Measurements from ENCODE around the gene RCAN2. TPM values are rescaled to one million over a fixed set of nuclear protein-coding genes. Genes with fewer than 3 reads are reported as not detected.
"Not testable (repeated sequence)": the region's sequence is repeated elsewhere in the genome, so short reads cannot be mapped to it uniquely, and the experiment has no call there.

Gene RCAN2
- total RNA-seq, 1 experiment from 2014 or later = not detected

GRCh38 chr6:46338131-46338530, 153.1 kb downstream of the RCAN2 start:
- no peaks in the 10 kb centered on the region for H3K36me3 ChIP-seq (ENCODE audit: control insufficient read depth, insufficient read depth, low read length)
- H3K27ac Mint-ChIP-seq (ENCODE audit: unreplicated experiment) = no peak overlapping the region
- no peak for DNase-seq
- no peak for TF ChIP-seq CTCF (IDR thresholded peaks at IDR 0.05; ENCODE audit: insufficient read depth in 1 of 2, low read depth in 1 of 2, low read length in 1 of 2, severe bottlenecking in 1 of 2, unreplicated experiment in 1 of 2)
- H3K27me3 ChIP-seq (replicated peaks; ENCODE audit: control insufficient read depth, insufficient read depth, low read length) = no peaks in the 10 kb centered on the region; the same call in 1 of the 2 replicates
- H3K4me1 Mint-ChIP-seq (ENCODE audit: low read depth, unreplicated experiment) = no peaks in the 10 kb centered on the region
- H3K9me3 ChIP-seq = no peaks in the 10 kb centered on the region
- H3K36me3 Mint-ChIP-seq (ENCODE audit: insufficient read depth, unreplicated experiment) = no peaks in the 10 kb centered on the region
- BruUV-seq (replicated peaks) = no TSS peak
- H3K27me3 Mint-ChIP-seq (ENCODE audit: insufficient read depth, unreplicated experiment) = peaks cover 16% of the 10 kb centered on the region
- no peak overlapping the region for H3K4me3 ChIP-seq (ENCODE audit: low read depth, low read length)
- ChIA-PET POLR2A (no interaction called here), CTCF (no interaction called here)
- intact Hi-C loops (cut with micrococcal nuclease; ENCODE audit: unreplicated experiment) = no loop called here
- H3K4me3 Mint-ChIP-seq (ENCODE audit: unreplicated experiment) = no peak overlapping the region
- H3K9me3 Mint-ChIP-seq (ENCODE audit: unreplicated experiment) = no peaks in the 10 kb centered on the region
- no peaks in the 10 kb centered on the region for H3K4me1 ChIP-seq

GRCh38 chr6:46334442-46334841, 156.8 kb downstream of the RCAN2 start:
- BruUV-seq (replicated peaks) = no TSS peak

GRCh38 chr6:46333481-46333880, 157.8 kb downstream of the RCAN2 start:
- DNase-seq = no peak
- CTCF ChIA-PET = no interaction called here
- H3K4me3 Mint-ChIP-seq (ENCODE audit: unreplicated experiment) = no peak overlapping the region
- H3K4me1 ChIP-seq = no peaks in the 10 kb centered on the region
- H3K9me3 Mint-ChIP-seq (ENCODE audit: unreplicated experiment) = no peaks in the 10 kb centered on the region
- no peaks in the 10 kb centered on the region for H3K4me1 Mint-ChIP-seq (ENCODE audit: low read depth, unreplicated experiment)
- POLR2A ChIA-PET = no interaction called here
- no peak overlapping the region for H3K27ac Mint-ChIP-seq (ENCODE audit: unreplicated experiment)
- no peak for TF ChIP-seq CTCF (IDR thresholded peaks at IDR 0.05; ENCODE audit: insufficient read depth in 1 of 2, low read depth in 1 of 2, low read length in 1 of 2, severe bottlenecking in 1 of 2, unreplicated experiment in 1 of 2)
- no peaks in the 10 kb centered on the region for H3K36me3 Mint-ChIP-seq (ENCODE audit: insufficient read depth, unreplicated experiment)
- intact Hi-C loops (cut with micrococcal nuclease; ENCODE audit: unreplicated experiment) = no loop called here
- peaks cover 17% of the 10 kb centered on the region for H3K27me3 Mint-ChIP-seq (ENCODE audit: insufficient read depth, unreplicated experiment)
- no peaks in the 10 kb centered on the region for H3K36me3 ChIP-seq (ENCODE audit: control insufficient read depth, insufficient read depth, low read length)
- no TSS peak for BruUV-seq (replicated peaks)
- H3K4me3 ChIP-seq (ENCODE audit: low read depth, low read length) = no peak overlapping the region
- H3K27me3 ChIP-seq (replicated peaks; ENCODE audit: control insufficient read depth, insufficient read depth, low read length) = no peaks in the 10 kb centered on the region; the same call in 1 of the 2 replicates
- H3K9me3 ChIP-seq = no peaks in the 10 kb centered on the region

More at GRCh38 chr6:46334442-46334841, 156.8 kb downstream of the RCAN2 start:
- TF ChIP-seq CTCF (IDR thresholded peaks at IDR 0.05; ENCODE audit: insufficient read depth in 1 of 2, low read depth in 1 of 2, low read length in 1 of 2, severe bottlenecking in 1 of 2, unreplicated experiment in 1 of 2) = no peak
- Histone ChIP-seq H3K36me3 (ENCODE audit: control insufficient read depth, insufficient read depth, low read length) (no peaks in the 10 kb centered on the region), H3K4me1 (no peaks in the 10 kb centered on the region), H3K27me3 (replicated peaks; ENCODE audit: control insufficient read depth, insufficient read depth, low read length) (no peaks in the 10 kb centered on the region; the same call in 1 of the 2 replicates), H3K9me3 (no peaks in the 10 kb centered on the region), H3K4me3 (ENCODE audit: low read depth, low read length) (no peak overlapping the region)
- no peaks in the 10 kb centered on the region for H3K9me3 Mint-ChIP-seq (ENCODE audit: unreplicated experiment)
- H3K36me3 Mint-ChIP-seq (ENCODE audit: insufficient read depth, unreplicated experiment) = no peaks in the 10 kb centered on the region
- H3K27me3 Mint-ChIP-seq (ENCODE audit: insufficient read depth, unreplicated experiment) = peaks cover 17% of the 10 kb centered on the region
- H3K4me1 Mint-ChIP-seq (ENCODE audit: low read depth, unreplicated experiment) = no peaks in the 10 kb centered on the region
- H3K27ac Mint-ChIP-seq (ENCODE audit: unreplicated experiment) = no peak overlapping the region
- intact Hi-C loops (cut with micrococcal nuclease; ENCODE audit: unreplicated experiment) = no loop called here
- POLR2A ChIA-PET = no interaction called here
- no peak for DNase-seq
- CTCF ChIA-PET = no interaction called here
- H3K4me3 Mint-ChIP-seq (ENCODE audit: unreplicated experiment) = no peak overlapping the region

DNA sequence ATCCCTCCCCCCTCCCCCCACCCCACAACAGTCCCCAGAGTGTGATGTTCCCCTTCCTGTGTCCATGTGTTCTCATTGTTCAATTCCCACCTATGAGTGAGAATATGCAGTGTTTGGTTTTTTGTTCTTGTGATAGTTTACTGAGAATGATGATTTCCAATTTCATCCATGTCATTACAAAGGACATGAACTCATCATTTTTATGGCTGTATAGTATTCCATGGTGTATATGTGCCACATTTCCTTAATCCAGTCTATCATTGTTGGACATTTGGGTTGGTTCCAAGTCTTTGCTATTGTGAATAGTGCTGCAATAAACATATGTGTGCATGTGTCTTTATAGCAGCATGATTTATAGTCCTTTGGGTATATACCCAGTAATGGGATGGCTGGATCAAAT, 158.8 kb downstream of the RCAN2 start:
- H3K36me3 Mint-ChIP-seq (ENCODE audit: insufficient read depth, unreplicated experiment); H3K4me1 Mint-ChIP-seq (ENCODE audit: low read depth, unreplicated experiment); BruUV-seq (replicated peaks); H3K36me3 ChIP-seq (ENCODE audit: control insufficient read depth, insufficient read depth, low read length); H3K4me3 ChIP-seq (ENCODE audit: low read depth, low read length); intact Hi-C loops (cut with micrococcal nuclease; ENCODE audit: unreplicated experiment); H3K27ac Mint-ChIP-seq (ENCODE audit: unreplicated experiment); H3K9me3 ChIP-seq; H3K4me3 Mint-ChIP-seq (ENCODE audit: unreplicated experiment); POLR2A ChIA-PET; H3K27me3 ChIP-seq (replicated peaks; ENCODE audit: control insufficient read depth, insufficient read depth, low read length); H3K4me1 ChIP-seq; DNase-seq; H3K9me3 Mint-ChIP-seq (ENCODE audit: unreplicated experiment); CTCF ChIA-PET: not testable (repeated sequence)
- H3K27me3 Mint-ChIP-seq (ENCODE audit: insufficient read depth, unreplicated experiment) = peaks cover 20% of the 10 kb centered on the region

Data from Caco-2 (cell line).